Endothelial cell of umbilical vein (primary cell): ENCODE data around the gene CCNJL. TPM values are rescaled to one million over a fixed set of nuclear protein-coding genes. Genes with fewer than 3 reads are reported as not detected.

ENCODE experiments used
- BruUV-seq: library from RNA; stranded (reverse); fragments of 400-500 nt; replicated peaks from 2 replicates; lab custom pipeline; 2021; lab: Mats Ljungman, UMichigan
- CTCF ChIA-PET: fragments of 300-600, 350-600 bp; sonication (Branson Sonifier 250); formaldehyde crosslinking; loops from one replicate; lab custom pipeline; 2021; ENCODE audit warnings: antibody characterized with exemption, inconsistent platforms; lab: Charles Lee
- POLR2A ChIA-PET: fragments of 300-600, 350-600 bp; sonication (Branson Sonifier 250); formaldehyde crosslinking; loops from one replicate; lab custom pipeline; 2021; ENCODE audit warnings: antibody characterized with exemption, inconsistent platforms; lab: Charles Lee
- DNase-seq: peaks from one replicate; pipeline ENCODE4 v3.0.0-alpha.2; 2011; ENCODE audit warnings: low read depth, low spot score
- FAIRE-seq: peaks from 2 replicates; lab custom pipeline; 2011; peaks lifted over from hg19 to GRCh38; lab: Jason Lieb, UNC
- H2AFZ ChIP-seq: 2 replicates; pipeline ENCODE4 v1.6.0; 2012; ENCODE audit warnings: low read depth, low read length, control low read depth, inconsistent platforms
- H3K27ac ChIP-seq: 2 replicates; pipeline ENCODE4 v1.5.1; 2011; ENCODE audit warnings: low read depth, mild to moderate bottlenecking, control low read depth, low read length, moderate library complexity; ENCODE audit not compliant: insufficient read depth
- H3K27me3 ChIP-seq, 2 experiments: 2 replicates each; pipeline versions ENCODE4 v1.6.0 to v1.6.1; 2011; ENCODE audit warnings: low read length in 2 of 2, mixed read lengths in 1 of 2; ENCODE audit not compliant: control insufficient read depth in 2 of 2, insufficient read depth in 2 of 2
- H3K36me3 ChIP-seq, 2 experiments: 2 replicates in 1 of 2; 3 replicates in 1 of 2; pipeline ENCODE4 v1.5.1; 2011; ENCODE audit warnings: low read length in 2 of 2, mild to moderate bottlenecking in 1 of 2, moderate library complexity in 1 of 2; ENCODE audit not compliant: control insufficient read depth in 2 of 2, insufficient read depth in 2 of 2; ENCODE audit errors: extremely low read depth in 1 of 2
- H3K4me1 ChIP-seq: 3 replicates; pipeline ENCODE4 v1.5.1; 2011; ENCODE audit warnings: mild to moderate bottlenecking, low read length; ENCODE audit not compliant: control insufficient read depth, insufficient read depth; ENCODE audit errors: extremely low read depth
- H3K4me2 ChIP-seq: 2 replicates; pipeline ENCODE4 v1.6.1; 2011; ENCODE audit warnings: low read length, control low read depth, mixed read lengths; ENCODE audit not compliant: insufficient read depth
- H3K4me3 ChIP-seq, 3 experiments: fragments of 200-600 bp in 1 of 3; sonication (generic), shearing (Covaris generic) in 1 of 3; replicated peaks in 1 of 3; 2 replicates each; pipeline ENCODE4 v1.5.1; 2011 to 2016; ENCODE audit warnings: control low read depth in 3 of 3, low read length in 3 of 3, mild to moderate bottlenecking in 2 of 3, inconsistent platforms in 1 of 3, low read depth in 1 of 3, moderate library complexity in 1 of 3; ENCODE audit not compliant: insufficient read depth in 1 of 3
- H3K79me2 ChIP-seq: 2 replicates; pipeline ENCODE4 v1.6.0; 2012; ENCODE audit warnings: low read length, inconsistent platforms; ENCODE audit not compliant: control insufficient read depth, insufficient read depth
- H3K9ac ChIP-seq: replicated peaks from 2 replicates; pipeline ENCODE3; 2011; ENCODE audit warnings: low read length, control low read depth; ENCODE audit not compliant: insufficient read depth; ENCODE audit errors: extremely low read depth
- H3K9me1 ChIP-seq: replicated peaks from 3 replicates; pipeline ENCODE4 v1.6.0; 2011; ENCODE audit warnings: mild to moderate bottlenecking, low read length; ENCODE audit not compliant: control insufficient read depth, insufficient read depth; ENCODE audit errors: extremely low read depth
- H3K9me3 ChIP-seq: replicated peaks from 2 replicates; pipeline ENCODE4 v1.5.1; 2012; ENCODE audit warnings: low read length, inconsistent platforms; ENCODE audit not compliant: control insufficient read depth, insufficient read depth
- H4K20me1 ChIP-seq: replicated peaks from 2 replicates; pipeline ENCODE3; 2011; ENCODE audit warnings: mild to moderate bottlenecking, low read length; ENCODE audit not compliant: control insufficient read depth, insufficient read depth; ENCODE audit errors: extremely low read depth
- CTCF ChIP-seq, 2 donors: IDR thresholded peaks; 1 replicate in 1 of 2; 2 replicates in 1 of 2; pipeline ENCODE4 v1.5.1; 2011; ENCODE audit warnings: low read length in 2 of 2, mild to moderate bottlenecking in 2 of 2, moderate library complexity in 2 of 2, control low read depth in 1 of 2, inconsistent platforms in 1 of 2, low read depth in 1 of 2; ENCODE audit not compliant: insufficient read depth in 1 of 2; ENCODE audit errors: extremely low read depth in 1 of 2
- EZH2 ChIP-seq: IDR thresholded peaks from 2 replicates; pipeline ENCODE4 v1.6.1; 2012; ENCODE audit warnings: borderline replicate concordance, low read depth, mild to moderate bottlenecking, moderate library complexity, low read length, inconsistent platforms; ENCODE audit not compliant: severe bottlenecking
- FOS ChIP-seq: IDR thresholded peaks from 2 replicates; pipeline ENCODE4 v1.6.1; 2011; ENCODE audit warnings: mild to moderate bottlenecking, low read length, moderate library complexity, borderline replicate concordance; ENCODE audit not compliant: insufficient read depth
- GATA2 ChIP-seq: IDR thresholded peaks from 2 replicates; pipeline ENCODE4 v1.7.0; 2011; ENCODE audit warnings: low read depth, mild to moderate bottlenecking, moderate library complexity, mixed read lengths, low read length; ENCODE audit not compliant: insufficient read length, insufficient read depth
- JUN ChIP-seq: IDR thresholded peaks from 2 replicates; pipeline ENCODE4 v1.6.1; 2011; ENCODE audit warnings: borderline replicate concordance, low read depth; ENCODE audit not compliant: insufficient read length, insufficient read depth
- MAX ChIP-seq: IDR thresholded peaks from 2 replicates; pipeline ENCODE4 v1.6.1; 2011; ENCODE audit not compliant: insufficient read depth, insufficient read length
- MYC ChIP-seq: IDR thresholded peaks from one replicate; pipeline ENCODE4 v1.6.1; 2011; ENCODE audit warnings: mild to moderate bottlenecking, low read depth, low read length
- POLR2A ChIP-seq: IDR thresholded peaks from 2 replicates; pipeline ENCODE4 v1.6.1; 2012; ENCODE audit warnings: low read depth, mild to moderate bottlenecking, control low read depth, low read length
- POLR2AphosphoS5 ChIP-seq: IDR thresholded peaks from 2 replicates; pipeline ENCODE4 v1.6.1; 2012; ENCODE audit warnings: low read depth, mild to moderate bottlenecking, control low read depth, low read length, moderate library complexity; ENCODE audit not compliant: insufficient read depth
- dilution Hi-C: fragments of 300-500 bp; cut with MboI; formaldehyde crosslinking; loops from one replicate; pipeline ENCODE4 v1.15.0; 2019; ENCODE audit warnings: low sequenced_read_pairs; ENCODE audit not compliant: extremely low pct_ligation_motif_present
- intact Hi-C: fragments of 100-400 bp; cut with micrococcal nuclease; formaldehyde crosslinking; loops from one replicate; pipeline ENCODE4 v1.10.0; 2022
- polyA plus RNA-seq, 4 experiments: library from polyadenylated mRNA; depleted of rRNA in 3 of 4; stranded (reverse) in 3 of 4; unstranded in 1 of 4; fragments of >200 nt; gene quantifications; 2 replicates each; pipeline versions ENCODE4 v1.2.1 to v1.2.3, GENCODE V29; 2011 to 2012; ENCODE audit warnings: missing spikeins in 1 of 4
- total RNA-seq: library from RNA; stranded (reverse); gene quantifications from 2 replicates; pipeline ENCODE4 v1.2.3, GENCODE V29; 2021

Gene CCNJL
- total and polyA plus RNA-seq, 2 donors (not counting 3 experiments of a cell fraction or from before 2014, with no cell fraction given) = 20.0 to 21.3 TPM

GRCh38 chr5:160254706-160255105 is 57.7 kb downstream of the CCNJL start:
- CTCF ChIA-PET = no interaction called here
- FAIRE-seq = no peak
- no TSS peak for BruUV-seq

More at GRCh38 chr5:160254706-160255105, 57.7 kb downstream of the CCNJL start:
- Histone ChIP-seq H3K79me2 (no peaks in the 10 kb centered on the region), H3K4me3 (no peak overlapping the region), H3K4me1 (no peaks in the 10 kb centered on the region), H3K9me1 (no peaks in the 10 kb centered on the region), H3K4me2 (no peak overlapping the region), H3K36me3 (peaks cover 0 to 34% of the 10 kb centered on the region in 2 experiments), H3K9me3 (no peaks in the 10 kb centered on the region), H3K9ac (no peak overlapping the region), H4K20me1 (no peaks in the 10 kb centered on the region), H2AFZ (no peak overlapping the region), H3K27me3 (no peaks in the 10 kb centered on the region), H3K27ac (no peak overlapping the region)
- POLR2A ChIA-PET = no interaction called here
- no peak for DNase-seq
- intact Hi-C loops (no loop called here), dilution Hi-C loops (no loop called here)
- TF ChIP-seq GATA2 = no peak
- no peak for TF ChIP-seq EZH2
- TF ChIP-seq POLR2AphosphoS5 = no peak
- TF ChIP-seq JUN = no peak
- TF ChIP-seq CTCF (IDR thresholded peaks at IDR 0.05; ENCODE audit: extremely low read depth in 1 of 2, insufficient read depth in 1 of 2, low read depth in 1 of 2, low read length in 2 of 2) = no peak
- no peak for TF ChIP-seq POLR2A
- TF ChIP-seq MYC = no peak
- TF ChIP-seq MAX = no peak
- no peak for TF ChIP-seq FOS
